Kidney (tissue), 14 donors: ENCODE measurements around the gene SLC35D2. TPM values are rescaled to one million over a fixed set of nuclear protein-coding genes. Genes with fewer than 3 reads are reported as not detected.

Experiments
- DNase-seq, 5 donors: peaks; one replicate each; pipeline ENCODE4 v3.0.0-alpha.2; 2013 to 2020
- FAIRE-seq: peaks from 2 replicates; lab custom pipeline; 2012; peaks lifted over from hg19 to GRCh38; lab: Jason Lieb, UNC
- H3K27ac ChIP-seq, 2 donors: one replicate each; pipeline ENCODE4 v1.7.0; 2013; ENCODE audit warnings: low read depth in 2 of 2, low read length in 2 of 2, inconsistent platforms in 1 of 2
- H3K27me3 ChIP-seq: one replicate; pipeline ENCODE4 v1.7.1; 2013; ENCODE audit warnings: low read length, inconsistent platforms; ENCODE audit not compliant: control insufficient read depth, insufficient read depth
- H3K36me3 ChIP-seq, 3 donors: one replicate each; pipeline versions ENCODE4 v1.7.0 to v1.7.1; 2013; ENCODE audit warnings: low read length in 3 of 3, control low read depth in 1 of 3, inconsistent platforms in 1 of 3; ENCODE audit not compliant: insufficient read depth in 3 of 3, control insufficient read depth in 2 of 3
- H3K4me1 ChIP-seq, 3 donors: one replicate each; pipeline versions ENCODE4 v1.7.0 to v1.7.1; 2013; ENCODE audit warnings: low read length in 3 of 3, inconsistent platforms in 1 of 3, low read depth in 1 of 3; ENCODE audit not compliant: control insufficient read depth in 2 of 3, insufficient read depth in 2 of 3
- H3K4me3 ChIP-seq, 3 donors: one replicate each; pipeline versions ENCODE4 v1.7.0 to v1.8.1; 2013; ENCODE audit warnings: low read length in 3 of 3, control low read depth in 1 of 3, inconsistent platforms in 1 of 3
- H3K9ac ChIP-seq, 3 donors: one replicate each; pipeline versions ENCODE4 v1.7.0 to v1.7.1; 2013; ENCODE audit warnings: low read length in 3 of 3, control low read depth in 1 of 3, inconsistent platforms in 1 of 3
- H3K9me3 ChIP-seq, 3 donors: one replicate each; pipeline versions ENCODE4 v1.7.0 to v1.7.1; 2013; ENCODE audit warnings: low read length in 3 of 3, control low read depth in 1 of 3, inconsistent platforms in 1 of 3; ENCODE audit not compliant: control insufficient read depth in 2 of 3, insufficient read depth in 1 of 3
- CTCF ChIP-seq: IDR thresholded peaks from 3 replicates; pipeline ENCODE4 v1.5.1; 2012; ENCODE audit warnings: mild to moderate bottlenecking, moderate library complexity, borderline replicate concordance; ENCODE audit not compliant: insufficient read depth; ENCODE audit errors: extremely low read depth
- intact Hi-C: fragments of 100-400 bp; cut with DNase I; formaldehyde crosslinking; loops from one replicate; pipeline ENCODE4 v1.11.1; 2022
- polyA plus RNA-seq: library from polyadenylated mRNA; stranded (reverse); fragments of 350-450 nt; fragmentation: Illumina TruSeq; extraction: RNeasy Lipid Tissue Mini Kit (QIAGEN cat#74804); gene quantifications from one replicate; pipeline ENCODE4 v1.2.3, GENCODE V29; 2014; ENCODE audit warnings: low read depth, low replicate concordance; ENCODE audit not compliant: insufficient read depth
- total RNA-seq: library from RNA; stranded (reverse); fragmentation: NEBNext Ultra II Directional; extraction: Animal tissue kit (Norgen Biotek cat#: 25700); gene quantifications from one replicate; pipeline ENCODE4 v1.2.1, GENCODE V29; 2021
- donor health status: control.
- donor health status: control.
- donor health status: control.
- donor health status: control.
- donor health status: control.
- donor health status: DM: yes; HTN: yes; CAD: no.
- donor health status: Normal renal cell carcinoma (clear cell type).

Gene SLC35D2
- total and polyA plus RNA-seq, 2 donors from 2014 or later = 27.7 to 46.1 TPM

GRCh38 chr9:96398582-96399324 is 15.2 kb upstream of the SLC35D2 start:
- no peak for TF ChIP-seq CTCF
- H3K36me3 ChIP-seq = no peaks in the 10 kb centered on the region
- no peak overlapping the region for H3K27ac ChIP-seq
- intact Hi-C loops = no loop called here
- H3K9me3 ChIP-seq = peaks cover 0 to 6% (median 0%) of the 10 kb centered on the region in 3 donors
- no peak for DNase-seq
- no peaks in the 10 kb centered on the region for H3K27me3 ChIP-seq
- H3K4me1 ChIP-seq = no peaks in the 10 kb centered on the region
- no peak overlapping the region for H3K4me3 ChIP-seq
- H3K9ac ChIP-seq = no peak overlapping the region
- FAIRE-seq = no peak

DNA sequence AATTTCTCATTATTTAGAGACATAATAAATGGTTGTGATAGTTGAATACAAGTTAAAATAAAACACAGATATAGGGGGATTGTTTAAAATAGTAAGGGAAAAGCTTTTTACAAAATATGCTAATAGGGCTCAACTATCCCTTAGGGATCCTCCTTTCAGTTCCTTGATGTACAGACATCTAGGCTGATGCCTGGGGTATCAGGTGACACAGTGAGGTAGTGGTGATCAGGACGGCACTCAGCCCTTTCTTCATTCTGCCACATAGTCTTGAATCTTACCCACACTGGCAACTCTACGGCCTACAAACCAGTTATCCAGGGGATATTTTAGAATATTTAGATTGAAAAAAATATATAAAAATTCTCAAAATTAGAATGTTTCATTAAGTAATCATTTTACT is 12.5 kb upstream of the SLC35D2 start:
- intact Hi-C loops = no loop called here

GRCh38 chr9:96394832-96395496 is 11.5 kb upstream of the SLC35D2 start:
- Histone ChIP-seq H3K27ac (no peak overlapping the region), H3K9ac (no peak overlapping the region), H3K9me3 (no peaks in the 10 kb centered on the region), H3K4me1 (no peaks in the 10 kb centered on the region), H3K36me3 (no peaks in the 10 kb centered on the region), H3K4me3 (no peak overlapping the region), H3K27me3 (no peaks in the 10 kb centered on the region)
- FAIRE-seq = no peak
- intact Hi-C loops = no loop called here
- TF ChIP-seq CTCF = no peak
- no peak for DNase-seq

More for the DNA sequence above, 12.5 kb upstream of the SLC35D2 start:
- Histone ChIP-seq H3K9ac (no peak overlapping the region), H3K9me3 (peaks cover 0 to 5% (median 0%) of the 10 kb centered on the region in 3 donors), H3K27me3 (no peaks in the 10 kb centered on the region), H3K27ac (no peak overlapping the region), H3K4me1 (no peaks in the 10 kb centered on the region), H3K4me3 (no peak overlapping the region), H3K36me3 (no peaks in the 10 kb centered on the region)
- no peak for TF ChIP-seq CTCF
- DNase-seq (no peak), FAIRE-seq (no peak)
